ENCODE results near the gene PI4KA. TPM values are rescaled to one million over a fixed set of nuclear protein-coding genes. Genes with fewer than 3 reads are reported as not detected.

The PI4KA gene
- total RNA-seq, 1 experiment from 2014 or later: 65.8 TPM

- Histone ChIP-seq H3K27ac (ENCODE audit: insufficient read length, low read depth, low read length) (no peak overlapping the region), H3K4me1 (ENCODE audit: insufficient read depth, low read length) (peaks cover 5% of the 10 kb centered on the region; the same call in 1 of the 2 replicates), H2BK5ac (ENCODE audit: insufficient read length, low read length) (no peak overlapping the region), H4K91ac (ENCODE audit: insufficient read length, low read depth, low read length) (no peak overlapping the region), H2BK15ac (ENCODE audit: low read depth, low read length) (no peak overlapping the region), H3K27me3 (ENCODE audit: insufficient read depth, low read length) (no peaks in the 10 kb centered on the region), H3K14ac (ENCODE audit: insufficient read depth, low read length) (no peak overlapping the region), H4K5ac (ENCODE audit: insufficient read length, low read depth, low read length) (no peak overlapping the region), H3K18ac (ENCODE audit: insufficient read length, low read depth, low read length) (no peak overlapping the region), H4K20me1 (ENCODE audit: control insufficient read depth, insufficient read depth, insufficient read length) (no peaks in the 10 kb centered on the region), H3K9me3 (ENCODE audit: control insufficient read depth, low read depth, low read length) (no peaks in the 10 kb centered on the region), H2AFZ (ENCODE audit: low read length) (no peak overlapping the region), H3K23ac (ENCODE audit: insufficient read length, low read depth, low read length) (no peak overlapping the region), H3K4me2 (ENCODE audit: insufficient read depth, insufficient read length, low read length) (no peak overlapping the region), H2AK5ac (ENCODE audit: insufficient read length, low read length) (no peak overlapping the region), H3K23me2 (ENCODE audit: insufficient read length, low read depth, low read length, poor library complexity, severe bottlenecking) (peaks cover under 1% of the 10 kb centered on the region), H4K8ac (replicated peaks; ENCODE audit: insufficient read length, low read depth, low read length) (no peak overlapping the region), H2BK20ac (ENCODE audit: low read depth, low read length, poor library complexity, severe bottlenecking) (no peak overlapping the region), H3K79me1 (ENCODE audit: insufficient read depth, low read depth, low read length, poor library complexity, severe bottlenecking) (no peaks in the 10 kb centered on the region), H3K9ac (ENCODE audit: extremely low read depth, insufficient read length, low read length) (no peak overlapping the region), H3K79me2 (ENCODE audit: insufficient read depth, low read length) (no peaks in the 10 kb centered on the region; the same call in 1 of the 2 replicates), H3T11ph (ENCODE audit: low read length) (no peak overlapping the region), H2BK120ac (ENCODE audit: low read depth, low read length, poor library complexity, severe bottlenecking) (no peak overlapping the region), H3K56ac (ENCODE audit: insufficient read length, low read depth, low read length) (no peak overlapping the region), H2BK12ac (ENCODE audit: insufficient read length, low read depth, low read length) (no peak overlapping the region), H3K4ac (ENCODE audit: low read depth, low read length) (no peak overlapping the region)
- no peak for DNase-seq
- H3K9me3 Mint-ChIP-seq: no peaks in the 10 kb centered on the region
- H3K4me3 Mint-ChIP-seq: no peak overlapping the region
- no peak for TF ChIP-seq CTCF (conservative IDR thresholded peaks at IDR 0.05)
- H3K36me3 Mint-ChIP-seq (ENCODE audit: insufficient read depth in 1 of 3, low read depth in 3 of 3): no peaks in the 10 kb centered on the region; a peak in 1 of 7 replicates
- no CpG with 5 or more reads among the region's 12 CpGs for WGBS (ENCODE audit: extremely low coverage, insufficient read length, low lambda C conversion rate)
- peak overlapping the region in 1 of 3 experiments; percentile 54; a peak in 2 of 7 replicates for H3K27ac Mint-ChIP-seq
- H3K4me1 Mint-ChIP-seq: peaks cover 6% of the 10 kb centered on the region in 2 experiments
- no peaks in the 10 kb centered on the region for H3K27me3 Mint-ChIP-seq (ENCODE audit: low read depth)
Measured at GRCh38 chr22:20864186-20864908, 5.7 kb upstream of the PI4KA start.
